Measurements from ENCODE around the gene MAGEA3. TPM values are rescaled to one million over a fixed set of nuclear protein-coding genes. Genes with fewer than 3 reads are reported as not detected.

MAGEA3 gene
- total and polyA plus RNA-seq, 9 of the 15 experiments (the other 6 are each of a cell fraction or from before 2014, with no cell fraction given), result 8.1 to 197 (median 144) TPM

DNA sequence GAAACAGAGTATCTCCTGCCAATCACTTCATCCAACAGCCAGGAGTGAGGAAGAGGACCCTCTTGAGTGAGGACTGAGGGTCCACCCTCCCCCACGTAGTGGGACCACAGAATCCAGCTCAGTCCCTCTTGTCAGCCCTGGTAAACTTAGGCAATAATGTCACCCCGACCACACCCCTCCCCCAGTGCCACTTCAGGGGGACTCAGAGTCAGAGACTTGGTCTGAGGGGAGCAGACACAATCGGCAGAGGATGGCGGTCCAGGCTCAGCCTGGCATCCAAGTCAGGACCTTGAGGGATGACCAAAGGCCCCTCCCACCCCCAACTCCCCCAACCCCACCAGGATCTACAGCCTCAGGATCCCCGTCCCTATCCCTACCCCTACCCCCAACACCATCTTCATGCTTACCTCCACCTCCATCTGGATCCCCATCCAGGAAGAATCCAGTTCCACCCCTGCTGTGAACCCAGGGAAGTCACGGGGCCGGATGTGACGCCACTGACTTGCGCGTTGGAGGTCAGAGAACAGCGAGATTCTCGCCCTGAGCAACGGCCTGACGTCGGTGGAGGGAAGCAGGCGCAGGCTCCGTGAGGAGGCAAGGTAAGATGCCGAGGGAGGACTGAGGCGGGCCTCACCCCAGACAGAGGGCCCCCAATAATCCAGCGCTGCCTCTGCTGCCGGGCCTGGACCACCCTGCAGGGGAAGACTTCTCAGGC, 34.8 kb downstream of the MAGEA3 start, which contains the start of the genes CSAG1 and MAGEA12 (continued):
- TF ChIP-seq GABPA (tag; conservative IDR thresholded peaks at IDR 0.05; ENCODE audit: low read depth) (peak; percentile 89), ZNF121 (CRISPR knock-in tag; conservative IDR thresholded peaks at IDR 0.05) (no peak), MAFG (tag; conservative IDR thresholded peaks at IDR 0.05) (no peak), MYBL2 (IDR thresholded peaks at IDR 0.05; ENCODE audit: low read depth) (no peak), MYBL2 (CRISPR knock-in tag; IDR thresholded peaks at IDR 0.05; ENCODE audit: borderline replicate concordance) (no peak), TCF7L2 (IDR thresholded peaks at IDR 0.05; ENCODE audit: low read depth, low read length) (no peak), OTX1 (CRISPR knock-in tag; IDR thresholded peaks at IDR 0.05) (no peak), CEBPB (tag; IDR thresholded peaks at IDR 0.05) (no peak), NFE2L1 (tag; IDR thresholded peaks at IDR 0.05; ENCODE audit: borderline replicate concordance, low read depth) (no peak), ZC3H8 (IDR thresholded peaks at IDR 0.05) (no peak), ZNF347 (CRISPR knock-in tag; IDR thresholded peaks at IDR 0.05; ENCODE audit: low read depth) (no peak), ZFX (CRISPR knock-in tag; IDR thresholded peaks at IDR 0.05) (no peak), YBX1 (IDR thresholded peaks at IDR 0.05) (no peak), MEF2A (IDR thresholded peaks at IDR 0.05; ENCODE audit: control insufficient read depth, low read depth, low read length) (no peak), CC2D1A (IDR thresholded peaks at IDR 0.05) (no peak), NCOR1 (IDR thresholded peaks at IDR 0.05) (no peak)
- TF ChIP-seq, protein P1, sequence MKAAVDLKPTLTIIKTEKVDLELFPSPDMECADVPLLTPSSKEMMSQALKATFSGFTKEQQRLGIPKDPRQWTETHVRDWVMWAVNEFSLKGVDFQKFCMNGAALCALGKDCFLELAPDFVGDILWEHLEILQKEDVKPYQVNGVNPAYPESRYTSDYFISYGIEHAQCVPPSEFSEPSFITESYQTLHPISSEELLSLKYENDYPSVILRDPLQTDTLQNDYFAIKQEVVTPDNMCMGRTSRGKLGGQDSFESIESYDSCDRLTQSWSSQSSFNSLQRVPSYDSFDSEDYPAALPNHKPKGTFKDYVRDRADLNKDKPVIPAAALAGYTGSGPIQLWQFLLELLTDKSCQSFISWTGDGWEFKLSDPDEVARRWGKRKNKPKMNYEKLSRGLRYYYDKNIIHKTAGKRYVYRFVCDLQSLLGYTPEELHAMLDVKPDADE (conservative IDR thresholded peaks at IDR 0.05; ENCODE audit: control insufficient read depth, low read depth, low read length), result no peak
- TF ChIP-seq, protein P2, sequence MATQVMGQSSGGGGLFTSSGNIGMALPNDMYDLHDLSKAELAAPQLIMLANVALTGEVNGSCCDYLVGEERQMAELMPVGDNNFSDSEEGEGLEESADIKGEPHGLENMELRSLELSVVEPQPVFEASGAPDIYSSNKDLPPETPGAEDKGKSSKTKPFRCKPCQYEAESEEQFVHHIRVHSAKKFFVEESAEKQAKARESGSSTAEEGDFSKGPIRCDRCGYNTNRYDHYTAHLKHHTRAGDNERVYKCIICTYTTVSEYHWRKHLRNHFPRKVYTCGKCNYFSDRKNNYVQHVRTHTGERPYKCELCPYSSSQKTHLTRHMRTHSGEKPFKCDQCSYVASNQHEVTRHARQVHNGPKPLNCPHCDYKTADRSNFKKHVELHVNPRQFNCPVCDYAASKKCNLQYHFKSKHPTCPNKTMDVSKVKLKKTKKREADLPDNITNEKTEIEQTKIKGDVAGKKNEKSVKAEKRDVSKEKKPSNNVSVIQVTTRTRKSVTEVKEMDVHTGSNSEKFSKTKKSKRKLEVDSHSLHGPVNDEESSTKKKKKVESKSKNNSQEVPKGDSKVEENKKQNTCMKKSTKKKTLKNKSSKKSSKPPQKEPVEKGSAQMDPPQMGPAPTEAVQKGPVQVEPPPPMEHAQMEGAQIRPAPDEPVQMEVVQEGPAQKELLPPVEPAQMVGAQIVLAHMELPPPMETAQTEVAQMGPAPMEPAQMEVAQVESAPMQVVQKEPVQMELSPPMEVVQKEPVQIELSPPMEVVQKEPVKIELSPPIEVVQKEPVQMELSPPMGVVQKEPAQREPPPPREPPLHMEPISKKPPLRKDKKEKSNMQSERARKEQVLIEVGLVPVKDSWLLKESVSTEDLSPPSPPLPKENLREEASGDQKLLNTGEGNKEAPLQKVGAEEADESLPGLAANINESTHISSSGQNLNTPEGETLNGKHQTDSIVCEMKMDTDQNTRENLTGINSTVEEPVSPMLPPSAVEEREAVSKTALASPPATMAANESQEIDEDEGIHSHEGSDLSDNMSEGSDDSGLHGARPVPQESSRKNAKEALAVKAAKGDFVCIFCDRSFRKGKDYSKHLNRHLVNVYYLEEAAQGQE (IDR thresholded peaks at IDR 0.05; ENCODE audit: borderline replicate concordance), result no peak
- TF ChIP-seq, protein P2 (CRISPR knock-in tag; IDR thresholded peaks at IDR 0.05; ENCODE audit: low read depth), result no peak
- TF ChIP-seq, protein P3, sequence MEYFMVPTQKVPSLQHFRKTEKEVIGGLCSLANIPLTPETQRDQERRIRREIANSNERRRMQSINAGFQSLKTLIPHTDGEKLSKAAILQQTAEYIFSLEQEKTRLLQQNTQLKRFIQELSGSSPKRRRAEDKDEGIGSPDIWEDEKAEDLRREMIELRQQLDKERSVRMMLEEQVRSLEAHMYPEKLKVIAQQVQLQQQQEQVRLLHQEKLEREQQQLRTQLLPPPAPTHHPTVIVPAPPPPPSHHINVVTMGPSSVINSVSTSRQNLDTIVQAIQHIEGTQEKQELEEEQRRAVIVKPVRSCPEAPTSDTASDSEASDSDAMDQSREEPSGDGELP (CRISPR knock-in tag; IDR thresholded peaks at IDR 0.05; ENCODE audit: borderline replicate concordance), result no peak

All from K562 (cell line).